Stimulated activated effector memory CD8-positive, alpha-beta T cell treated with anti-CD3 and anti-CD28 coated beads, Interleukin-12 subunit alpha, Interleukin-12 subunit beta, amount 100 ng/mL, for 72 hours (primary cell): ENCODE data around the gene GRID1.

Experiments used
- ATAC-seq: fragments of 150-1000 bp; cut with Tn5 transposase; 2 replicates; pipeline ENCODE4 v1.10.0; 2021
- DNase-seq, 2 donors: peaks; one replicate each; pipeline ENCODE4 v3.0.0; 2021 to 2022; ENCODE audit warnings: low spot score in 2 of 2
- H3K27ac Mint-ChIP-seq: one replicate; pipeline ENCODE4 v1.8.0; 2022; ENCODE audit warnings: mild to moderate bottlenecking, mixed read lengths
- H3K36me3 Mint-ChIP-seq: one replicate; pipeline ENCODE4 v1.8.0; 2022; ENCODE audit warnings: mild to moderate bottlenecking, mixed read lengths
- H3K4me1 Mint-ChIP-seq: one replicate; pipeline ENCODE4 v1.8.0; 2022; ENCODE audit warnings: mixed read lengths
- H3K4me3 Mint-ChIP-seq: one replicate; pipeline ENCODE4 v1.8.0; 2022; ENCODE audit warnings: mild to moderate bottlenecking, mixed read lengths
- H3K9me3 Mint-ChIP-seq: one replicate; pipeline ENCODE4 v1.8.0; 2022; ENCODE audit warnings: mixed read lengths

Gene GRID1

DNA sequence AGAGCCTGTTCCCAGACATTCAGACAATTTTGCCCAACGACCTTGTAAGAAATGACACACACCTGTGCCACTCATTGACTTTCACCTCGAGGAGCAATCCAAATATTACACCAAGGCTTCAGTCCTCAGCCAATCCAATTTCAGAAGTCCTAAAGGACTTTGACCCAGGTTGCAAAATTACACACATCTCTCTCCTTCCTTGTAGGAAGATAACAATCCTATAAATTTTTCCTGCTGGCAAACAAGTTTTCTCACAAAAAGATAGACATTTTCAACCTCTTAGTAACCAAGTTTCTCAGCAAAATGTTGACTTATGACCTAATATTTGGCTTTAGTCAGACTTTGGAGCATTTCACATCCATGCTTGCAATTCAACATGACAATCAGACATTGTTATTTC, 745.0 kb downstream of the GRID1 start:
- Mint-ChIP-seq H3K36me3 (no peaks in the 10 kb centered on the region), H3K27ac (no peak overlapping the region), H3K4me1 (peaks cover 5% of the 10 kb centered on the region), H3K9me3 (no peaks in the 10 kb centered on the region), H3K4me3 (no peak overlapping the region)
- ATAC-seq (no peak), DNase-seq (no peak)

DNA sequence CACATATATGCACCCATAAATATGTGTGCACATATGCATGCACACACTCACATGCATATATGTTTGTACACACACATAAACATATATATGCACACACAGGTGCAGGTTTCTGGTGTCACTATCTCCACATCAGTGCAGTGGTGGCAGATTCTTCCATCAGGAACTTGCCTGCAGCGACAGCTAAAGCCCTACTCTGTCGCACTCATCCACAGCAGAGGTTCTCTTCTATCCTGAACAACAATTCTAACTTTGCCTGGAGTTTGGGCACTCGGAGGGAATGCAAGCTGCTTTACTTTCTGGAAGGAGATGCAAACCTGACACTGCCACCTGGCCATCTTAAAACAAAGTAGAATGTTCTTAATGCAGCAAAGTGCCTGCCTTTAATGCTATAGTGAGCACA, 745.8 kb downstream of the GRID1 start:
- no peak for DNase-seq
- Mint-ChIP-seq H3K27ac (no peak overlapping the region), H3K9me3 (no peaks in the 10 kb centered on the region), H3K36me3 (no peaks in the 10 kb centered on the region), H3K4me3 (no peak overlapping the region), H3K4me1 (peaks cover 5% of the 10 kb centered on the region)
- ATAC-seq = no peak

DNA sequence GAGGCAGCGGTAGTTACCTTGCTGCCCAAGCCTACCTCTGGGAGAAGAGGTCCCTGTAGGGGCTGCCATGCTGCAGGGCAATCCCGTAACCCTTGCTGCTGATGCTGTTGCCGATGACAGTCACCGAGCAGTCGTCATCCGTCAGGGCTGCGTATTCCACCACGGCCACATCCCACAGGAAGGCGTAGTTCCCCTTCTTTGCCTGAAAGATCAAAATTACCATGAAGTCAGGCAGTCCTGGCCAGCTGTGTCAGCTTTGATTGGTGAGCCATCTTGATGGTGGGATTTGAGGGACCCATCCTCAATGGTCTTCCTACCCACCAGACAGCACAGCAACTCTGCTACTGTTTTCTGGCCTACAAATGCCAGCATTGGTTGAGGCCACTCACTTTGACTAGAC, 746.8 kb downstream of the GRID1 start:
- no peaks in the 10 kb centered on the region for H3K9me3 Mint-ChIP-seq
- DNase-seq = no peak
- ATAC-seq = no peak
- H3K4me3 Mint-ChIP-seq = no peak overlapping the region
- H3K4me1 Mint-ChIP-seq = peaks cover 5% of the 10 kb centered on the region
- no peak overlapping the region for H3K27ac Mint-ChIP-seq
- no peaks in the 10 kb centered on the region for H3K36me3 Mint-ChIP-seq

DNA sequence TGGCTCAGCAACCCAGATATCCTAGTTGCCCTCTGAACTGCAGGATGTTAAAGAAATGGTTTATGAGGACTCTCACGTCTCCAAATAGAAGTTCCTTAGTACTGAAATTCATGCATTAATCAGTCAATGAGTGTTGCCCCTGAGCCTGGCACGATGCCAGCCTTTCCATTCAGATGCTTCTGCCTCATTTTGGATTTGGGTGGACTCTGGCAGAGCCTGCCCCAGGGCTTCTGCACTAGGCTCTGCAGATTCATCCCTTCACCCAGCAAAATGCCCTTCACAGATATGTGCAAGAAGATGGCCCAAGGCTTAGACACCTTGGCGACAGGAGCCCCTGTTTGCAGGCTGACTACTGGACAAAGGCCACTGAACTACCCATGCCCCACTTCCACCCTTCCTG, 747.8 kb downstream of the GRID1 start:
- no peak overlapping the region for H3K4me3 Mint-ChIP-seq
- DNase-seq (no peak), ATAC-seq (no peak)
- H3K9me3 Mint-ChIP-seq = no peaks in the 10 kb centered on the region
- no peak overlapping the region for H3K27ac Mint-ChIP-seq
- H3K36me3 Mint-ChIP-seq = no peaks in the 10 kb centered on the region
- peaks cover 15% of the 10 kb centered on the region for H3K4me1 Mint-ChIP-seq

DNA sequence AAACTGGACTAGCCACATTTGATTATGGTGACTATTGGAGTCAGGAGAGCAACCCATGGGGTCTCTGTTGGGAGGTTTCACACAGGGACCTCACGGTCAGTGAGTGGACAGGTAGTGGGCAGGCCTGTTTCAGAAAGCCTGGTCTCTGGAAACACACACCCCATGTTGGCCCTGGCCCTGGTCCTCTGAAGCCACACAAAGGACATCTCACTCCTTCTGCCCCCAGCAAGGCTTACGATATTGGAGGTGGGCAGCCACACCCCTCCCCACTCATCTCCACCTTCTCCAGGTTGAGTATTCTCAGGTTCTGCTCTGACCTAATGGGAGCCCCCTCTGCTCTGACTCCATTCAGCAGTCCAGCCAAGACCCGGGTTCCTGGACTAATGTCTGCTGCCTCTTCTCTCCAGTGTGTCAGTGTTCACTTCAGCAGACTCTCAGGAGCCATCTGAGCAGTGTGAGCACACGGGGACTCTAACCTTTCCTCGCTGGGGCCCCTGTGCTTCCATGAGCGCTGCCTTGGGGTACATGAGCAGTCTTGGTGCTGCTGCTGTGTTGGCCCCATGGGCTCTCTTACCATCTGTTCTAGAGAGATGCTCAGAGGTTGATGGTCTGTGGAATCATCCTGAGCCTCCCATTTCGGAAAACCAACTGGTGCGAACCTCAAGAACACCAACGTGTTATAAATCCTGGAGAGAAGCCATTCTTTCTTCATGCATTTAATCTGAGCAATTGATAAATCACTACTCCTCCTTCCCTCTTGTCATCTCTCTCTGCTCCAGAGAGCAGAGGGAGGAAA, 748.6 kb downstream of the GRID1 start:
- Mint-ChIP-seq H3K36me3 (no peaks in the 10 kb centered on the region), H3K4me1 (peaks cover 17% of the 10 kb centered on the region), H3K27ac (no peak overlapping the region), H3K4me3 (no peak overlapping the region), H3K9me3 (no peaks in the 10 kb centered on the region)
- no peak for DNase-seq
- no peak for ATAC-seq

DNA sequence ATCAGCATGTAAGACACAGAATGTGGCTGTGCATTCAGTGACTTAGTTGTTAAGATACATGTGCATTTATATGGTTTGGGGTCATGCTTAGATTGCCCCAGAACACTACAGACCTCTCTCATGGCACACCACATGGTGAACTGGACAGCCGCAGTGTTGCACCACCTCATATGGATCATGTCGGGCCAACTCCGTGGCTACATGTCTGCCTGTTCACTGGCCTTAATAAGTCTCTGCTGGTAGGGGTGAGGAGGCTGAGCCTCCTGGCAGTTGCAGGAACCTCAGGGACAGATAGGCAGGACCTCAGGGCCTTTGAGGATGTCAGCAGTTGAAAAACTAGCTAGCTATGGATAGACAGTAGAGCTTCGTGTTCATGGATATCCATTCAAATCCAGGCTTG, 751.0 kb downstream of the GRID1 start:
- Mint-ChIP-seq H3K9me3 (no peaks in the 10 kb centered on the region), H3K36me3 (no peaks in the 10 kb centered on the region), H3K4me1 (peaks cover 31% of the 10 kb centered on the region), H3K4me3 (no peak overlapping the region), H3K27ac (no peak overlapping the region)
- DNase-seq = no peak
- ATAC-seq = no peak

DNA sequence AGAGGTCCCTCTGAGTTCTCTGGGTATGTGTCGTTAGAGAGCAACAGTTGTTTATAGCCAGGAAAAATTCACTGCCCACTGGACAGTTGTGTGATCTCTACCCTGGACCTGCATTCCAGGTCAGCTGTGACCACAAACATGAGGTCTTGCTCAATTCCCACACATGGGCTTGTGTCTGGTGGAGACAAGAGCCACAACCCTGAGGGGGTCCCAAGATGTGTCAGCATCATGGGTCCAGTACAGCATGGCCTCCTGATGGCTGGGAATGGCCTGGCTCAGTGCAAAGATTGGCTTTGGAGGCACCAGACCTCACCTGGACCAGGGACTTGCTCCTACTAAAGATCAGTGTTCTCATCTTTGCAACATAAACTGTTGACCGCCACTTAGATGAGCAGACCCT, 751.6 kb downstream of the GRID1 start:
- Mint-ChIP-seq H3K27ac (no peak overlapping the region), H3K9me3 (no peaks in the 10 kb centered on the region), H3K4me3 (no peak overlapping the region), H3K4me1 (peaks cover 31% of the 10 kb centered on the region), H3K36me3 (no peaks in the 10 kb centered on the region)
- ATAC-seq (no peak), DNase-seq (no peak)

DNA sequence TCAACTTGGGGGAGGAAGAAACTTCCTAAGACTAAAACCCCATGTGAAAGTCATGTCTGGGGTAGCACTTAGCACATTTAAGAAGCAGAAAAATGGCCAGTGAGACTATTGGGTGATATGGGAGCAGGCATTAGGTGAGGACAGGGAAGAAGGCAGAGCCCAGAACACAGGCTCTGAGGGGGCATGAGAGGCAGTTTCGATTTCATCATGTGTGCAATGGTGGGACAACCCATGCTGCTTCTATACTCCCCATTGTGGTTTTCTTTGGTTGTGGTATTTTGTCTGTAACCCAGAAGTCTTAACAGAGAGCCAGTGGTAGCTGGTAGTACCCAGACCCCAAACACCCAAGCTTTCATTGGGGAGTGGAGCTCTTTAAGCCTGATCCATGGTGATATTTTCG, 752.0 kb downstream of the GRID1 start:
- H3K4me3 Mint-ChIP-seq = no peak overlapping the region
- DNase-seq (peak in 1 of 2 donors; percentile 38), ATAC-seq (no peak)
- no peaks in the 10 kb centered on the region for H3K9me3 Mint-ChIP-seq
- H3K4me1 Mint-ChIP-seq = peaks cover 31% of the 10 kb centered on the region
- H3K36me3 Mint-ChIP-seq = no peaks in the 10 kb centered on the region
- no peak overlapping the region for H3K27ac Mint-ChIP-seq

DNA sequence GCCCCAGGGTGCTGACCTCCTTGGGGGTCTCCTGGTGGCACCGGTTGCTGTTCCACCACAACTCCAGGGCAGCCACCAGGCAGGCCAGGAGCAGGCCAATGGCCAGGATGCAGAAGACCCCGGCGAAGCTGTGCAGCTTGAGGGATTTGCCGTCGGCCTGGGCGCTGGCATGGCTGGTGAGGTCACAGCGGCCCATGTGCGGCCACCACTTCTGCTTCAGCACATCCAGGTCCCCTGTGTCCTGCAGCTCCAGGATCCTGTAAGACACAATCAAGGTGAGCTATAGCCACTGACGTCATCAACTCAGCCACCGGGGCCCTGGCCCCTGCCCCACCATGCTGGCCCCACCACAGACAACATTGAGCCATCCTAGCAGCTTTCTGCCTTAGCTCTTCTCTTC, 753.2 kb downstream of the GRID1 start:
- ATAC-seq = no peak
- Mint-ChIP-seq H3K4me3 (no peak overlapping the region), H3K36me3 (no peaks in the 10 kb centered on the region), H3K4me1 (peaks cover 31% of the 10 kb centered on the region), H3K9me3 (no peaks in the 10 kb centered on the region), H3K27ac (no peak overlapping the region)
- DNase-seq = peak in 1 of 2 donors; percentile 26

DNA sequence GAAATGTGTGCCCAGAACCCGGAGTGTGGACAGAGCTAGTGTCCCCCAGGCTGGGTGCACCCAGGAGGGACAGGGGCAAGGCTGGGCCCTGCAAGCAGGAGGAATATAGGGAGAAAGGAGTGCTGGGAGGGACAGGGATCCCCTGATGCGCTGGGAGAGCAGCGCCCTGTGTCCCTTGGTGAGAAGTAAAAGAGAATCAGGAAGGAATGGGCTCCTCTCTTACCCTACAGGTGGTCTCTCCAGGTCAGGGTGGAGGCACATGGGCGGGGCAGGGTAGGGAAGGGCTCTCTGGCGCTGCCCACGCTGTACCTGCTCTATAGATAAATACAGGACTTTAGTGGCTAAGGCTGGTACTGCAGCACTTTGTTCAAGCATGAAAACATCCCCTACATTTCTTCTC, 753.8 kb downstream of the GRID1 start:
- H3K9me3 Mint-ChIP-seq = no peaks in the 10 kb centered on the region
- no peak for ATAC-seq

DNA sequence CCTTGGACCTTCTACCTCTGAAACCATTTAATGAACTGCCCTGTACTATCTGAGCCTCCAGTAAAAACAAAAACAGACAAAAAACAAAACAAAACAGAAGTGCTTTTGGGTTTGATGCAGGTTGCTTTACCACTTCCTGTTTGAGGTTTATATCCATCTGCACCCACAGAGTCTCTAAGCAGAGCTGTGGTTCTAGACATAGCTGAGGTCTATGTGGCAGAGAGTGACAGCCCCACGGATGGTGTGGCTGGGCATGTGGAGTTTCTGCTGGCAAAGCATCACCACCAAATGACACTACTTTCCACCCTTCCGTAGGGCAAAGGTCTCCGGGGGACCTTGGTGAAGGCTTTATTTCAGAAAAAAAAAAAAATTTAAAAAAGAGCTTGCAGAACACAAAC, 754.2 kb downstream of the GRID1 start:
- H3K4me1 Mint-ChIP-seq = peaks cover 31% of the 10 kb centered on the region
- ATAC-seq (peak; percentile 84), DNase-seq (peak in 1 of 2 donors; percentile 51)
- H3K36me3 Mint-ChIP-seq = no peaks in the 10 kb centered on the region
- peak overlapping the region; percentile 83 for H3K27ac Mint-ChIP-seq
- H3K9me3 Mint-ChIP-seq = no peaks in the 10 kb centered on the region
- peak overlapping the region; percentile 22 for H3K4me3 Mint-ChIP-seq

More for the DNA sequence above, 753.8 kb downstream of the GRID1 start:
- H3K4me3 Mint-ChIP-seq = peak overlapping the region; percentile 22
- H3K4me1 Mint-ChIP-seq = peaks cover 31% of the 10 kb centered on the region
- DNase-seq = peak in 1 of 2 donors; percentile 45
- H3K36me3 Mint-ChIP-seq = no peaks in the 10 kb centered on the region
- peak overlapping the region; percentile 83 for H3K27ac Mint-ChIP-seq

DNA sequence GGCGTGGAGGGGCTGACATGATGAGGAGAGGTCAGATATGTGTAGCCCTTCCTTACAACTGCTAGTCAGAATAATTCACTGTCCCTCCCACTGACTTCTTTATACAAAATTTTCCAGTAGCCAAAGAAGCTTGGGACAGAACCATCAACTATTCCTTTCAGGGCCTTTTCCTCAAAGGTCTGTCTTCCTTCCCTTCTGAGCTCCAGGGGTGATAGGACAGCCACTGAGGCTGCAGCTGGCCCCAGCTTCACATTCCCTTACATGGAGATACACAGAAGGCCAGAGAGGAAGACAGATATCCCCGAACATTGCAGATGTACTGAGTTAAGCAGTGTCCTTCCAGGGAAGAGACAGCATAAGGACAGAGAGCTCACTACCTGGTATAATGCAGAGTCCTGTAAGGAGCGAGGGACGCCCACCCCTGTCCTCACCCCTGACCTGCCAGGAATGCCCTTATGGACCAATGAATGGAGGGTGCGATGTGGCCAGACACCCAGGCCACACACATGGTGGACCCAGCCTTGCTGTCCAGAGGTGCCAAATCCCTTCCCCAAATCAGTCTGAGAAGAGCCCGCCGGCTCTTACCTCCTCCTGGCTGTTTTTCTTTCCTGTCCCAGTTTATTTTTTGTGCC, 754.7 kb downstream of the GRID1 start:
- no peaks in the 10 kb centered on the region for H3K9me3 Mint-ChIP-seq
- H3K4me3 Mint-ChIP-seq = peak overlapping the region; percentile 22
- DNase-seq = peak in 1 of 2 donors; percentile 44
- peak; percentile 4 for ATAC-seq
- H3K4me1 Mint-ChIP-seq = peaks cover 31% of the 10 kb centered on the region
- no peaks in the 10 kb centered on the region for H3K36me3 Mint-ChIP-seq
- peak overlapping the region; percentile 83 for H3K27ac Mint-ChIP-seq

DNA sequence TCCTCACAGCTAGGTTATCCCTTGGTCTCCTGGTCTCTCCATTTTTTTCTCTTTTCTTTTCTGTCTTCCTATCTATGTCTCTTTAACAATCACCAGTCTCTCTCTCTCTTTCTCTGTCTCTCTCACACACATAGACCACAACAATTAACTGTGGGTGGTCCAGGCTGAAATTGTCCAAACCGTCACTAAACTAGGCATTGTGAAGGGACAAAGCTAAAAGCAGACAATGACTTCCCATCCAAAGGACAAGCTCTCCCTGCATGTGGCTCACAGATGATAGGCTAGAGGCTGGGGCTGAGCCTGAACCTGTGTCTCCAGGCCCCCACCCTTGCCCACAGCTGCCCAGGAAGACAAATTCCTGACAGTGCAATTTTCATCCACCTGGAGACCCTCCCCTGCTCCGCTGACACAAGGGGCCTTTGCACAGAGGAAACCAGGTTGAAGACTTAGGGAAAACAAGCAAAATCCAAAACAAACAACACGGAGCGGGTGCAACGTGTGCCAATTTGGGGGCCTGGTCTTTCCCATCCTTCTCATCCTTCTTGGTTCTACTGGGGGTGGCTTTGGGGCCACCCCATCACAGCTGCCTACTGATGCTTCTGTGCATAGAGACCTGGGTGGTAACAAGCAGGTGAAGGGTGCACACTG, 755.4 kb downstream of the GRID1 start:
- Mint-ChIP-seq H3K4me3 (no peak overlapping the region), H3K27ac (peak overlapping the region; percentile 83), H3K36me3 (no peaks in the 10 kb centered on the region), H3K4me1 (peaks cover 31% of the 10 kb centered on the region), H3K9me3 (no peaks in the 10 kb centered on the region)
- ATAC-seq (no peak), DNase-seq (peak in 1 of 2 donors; percentile 34)

DNA sequence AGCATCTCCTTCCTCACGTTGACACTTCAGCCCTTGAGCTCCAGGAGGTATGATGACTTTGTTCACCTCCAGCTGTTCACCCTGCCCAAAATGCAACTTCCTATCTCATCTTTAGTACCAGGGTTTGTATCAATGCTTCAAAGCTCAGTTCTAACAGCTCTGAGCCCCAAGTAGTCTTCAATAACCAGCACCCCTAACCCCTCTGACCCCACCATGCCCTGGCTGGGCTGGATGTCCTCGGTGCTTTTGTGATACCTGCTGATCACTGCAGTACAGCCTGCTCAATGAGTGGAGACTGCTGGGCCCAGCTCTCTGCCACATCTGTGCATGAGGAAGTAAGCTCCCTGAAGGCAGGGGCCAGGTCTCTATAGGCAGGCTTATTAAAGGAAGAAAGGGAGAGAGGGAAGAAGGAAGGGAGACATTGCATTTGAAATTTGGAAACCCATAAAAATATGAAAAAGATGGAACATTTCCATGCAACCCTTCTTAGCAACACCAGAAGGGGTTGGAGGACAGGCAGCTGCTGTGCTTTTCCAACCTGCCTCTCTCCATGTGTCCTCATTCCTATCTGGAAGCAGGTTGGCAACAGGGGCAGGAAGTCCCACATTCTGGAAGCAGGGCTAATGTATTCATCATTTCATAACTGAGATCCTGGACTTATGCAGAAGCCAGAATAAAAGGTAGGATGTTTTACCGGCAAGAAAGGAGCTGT, 756.1 kb downstream of the GRID1 start:
- Mint-ChIP-seq H3K27ac (no peak overlapping the region), H3K36me3 (no peaks in the 10 kb centered on the region), H3K4me1 (peaks cover 31% of the 10 kb centered on the region), H3K4me3 (no peak overlapping the region), H3K9me3 (no peaks in the 10 kb centered on the region)
- ATAC-seq = no peak
- DNase-seq = peak in 1 of 2 donors; percentile 23

DNA sequence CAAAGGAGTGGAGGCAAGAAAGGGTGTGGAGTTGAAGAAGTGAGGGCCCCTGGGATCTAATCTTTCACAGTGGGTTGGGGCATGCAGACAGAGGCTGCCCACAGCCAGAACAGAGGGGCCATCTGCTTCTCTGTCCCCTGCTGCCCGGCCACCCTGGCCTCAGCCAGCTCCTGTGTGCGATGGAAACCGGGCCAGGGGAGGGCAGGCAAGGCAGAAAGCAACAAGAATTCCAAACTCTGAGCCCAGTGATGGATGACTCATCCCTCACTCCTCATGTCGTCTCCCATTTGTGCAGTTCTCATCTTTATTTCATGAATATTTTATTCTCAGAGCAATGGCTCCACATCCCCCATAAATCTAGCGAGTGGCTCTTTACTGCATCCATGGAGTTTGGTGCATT, 757.1 kb downstream of the GRID1 start:
- H3K9me3 Mint-ChIP-seq = no peaks in the 10 kb centered on the region
- no peaks in the 10 kb centered on the region for H3K36me3 Mint-ChIP-seq
- DNase-seq = no peak
- no peak overlapping the region for H3K27ac Mint-ChIP-seq
- H3K4me3 Mint-ChIP-seq = no peak overlapping the region
- peaks cover 28% of the 10 kb centered on the region for H3K4me1 Mint-ChIP-seq
- ATAC-seq = no peak
